HG02798 (cell line): ENCODE results near the gene VWA5B1.

Experiments used
- ATAC-seq: cut with Tn5 transposase; IDR thresholded peaks from one replicate; pipeline ENCODE4 v1.9.1; 2021; ENCODE audit warnings: mild to moderate bottlenecking; ENCODE audit not compliant: unreplicated experiment, poor library complexity

The VWA5B1 gene

DNA sequence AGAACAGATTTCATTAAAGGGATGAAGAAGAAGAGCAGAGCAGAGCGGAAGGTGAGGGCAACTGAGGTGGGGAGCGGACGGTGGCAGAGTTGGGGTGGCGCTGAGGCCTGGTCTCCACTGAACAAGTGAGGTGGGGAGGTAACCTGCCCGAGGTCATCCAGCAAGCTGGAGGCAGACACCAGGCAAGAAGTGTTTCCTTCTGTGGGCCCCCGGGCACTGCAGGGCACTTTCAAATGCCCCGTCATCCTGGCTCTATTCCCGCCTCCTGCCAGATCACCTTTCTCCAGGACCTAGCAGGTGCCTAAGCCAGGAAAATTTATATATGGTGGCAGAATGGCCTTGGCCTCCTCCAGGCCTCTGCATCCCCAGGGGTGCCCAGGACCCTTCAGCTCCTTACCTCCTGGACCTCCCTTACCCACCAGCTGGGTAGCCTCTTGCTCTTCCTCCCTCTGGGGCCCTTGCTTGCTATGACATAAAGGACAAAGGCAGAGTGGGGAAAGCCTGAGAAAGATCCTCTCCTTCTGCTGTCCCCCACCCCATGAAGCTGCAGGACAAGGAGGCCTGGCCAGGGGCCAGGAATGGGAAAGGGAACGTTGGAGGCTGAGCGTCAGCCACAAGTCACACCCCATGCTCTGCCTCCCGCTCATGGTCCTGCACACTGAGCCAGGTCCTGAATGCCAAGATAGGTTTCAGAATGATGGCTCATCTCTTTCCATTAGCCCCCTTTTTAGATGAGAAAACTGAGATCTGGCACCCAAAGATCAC lies 29.0 kb downstream of the VWA5B1 start:
- ATAC-seq = no peak

DNA sequence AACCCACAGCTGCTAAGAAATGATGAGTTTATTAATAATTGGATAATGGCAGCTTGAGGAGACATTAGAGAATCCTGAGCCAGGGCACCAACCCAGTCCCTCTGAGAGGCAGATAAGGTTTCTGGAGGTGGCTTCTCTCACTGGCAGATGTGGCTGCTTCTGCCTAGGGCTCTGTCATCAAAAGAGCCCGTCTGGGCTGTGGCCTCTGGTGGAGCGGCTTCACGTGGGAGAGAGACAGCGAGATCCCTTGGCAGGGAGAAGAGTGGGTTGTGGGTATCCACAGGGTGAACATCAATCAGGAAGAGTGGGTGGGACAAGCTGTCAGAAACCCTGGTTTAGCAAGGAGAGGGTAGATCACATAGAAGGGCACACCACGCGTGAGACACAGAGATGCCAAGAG lies 30.0 kb downstream of the VWA5B1 start:
- no peak for ATAC-seq

DNA sequence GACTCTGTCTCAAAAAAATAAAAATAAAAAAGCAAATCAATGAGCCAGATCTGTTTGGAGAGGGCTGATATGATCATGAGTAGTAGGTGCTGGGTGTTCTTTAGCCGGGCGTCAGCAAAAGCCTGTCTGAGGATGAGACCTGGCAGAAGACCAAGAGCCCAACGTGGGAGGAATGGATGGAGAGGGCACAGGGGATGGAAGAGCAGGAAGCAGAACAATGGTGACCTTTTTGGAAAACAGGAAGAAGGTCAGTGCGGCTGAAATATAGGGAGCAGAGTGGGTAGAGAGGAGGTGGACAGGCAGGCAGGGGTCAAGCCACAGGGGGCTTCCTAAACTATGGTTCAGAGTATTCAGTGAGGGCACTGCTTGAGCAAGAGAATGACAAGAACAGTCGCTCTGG lies 30.9 kb downstream of the VWA5B1 start:
- ATAC-seq = no peak

DNA sequence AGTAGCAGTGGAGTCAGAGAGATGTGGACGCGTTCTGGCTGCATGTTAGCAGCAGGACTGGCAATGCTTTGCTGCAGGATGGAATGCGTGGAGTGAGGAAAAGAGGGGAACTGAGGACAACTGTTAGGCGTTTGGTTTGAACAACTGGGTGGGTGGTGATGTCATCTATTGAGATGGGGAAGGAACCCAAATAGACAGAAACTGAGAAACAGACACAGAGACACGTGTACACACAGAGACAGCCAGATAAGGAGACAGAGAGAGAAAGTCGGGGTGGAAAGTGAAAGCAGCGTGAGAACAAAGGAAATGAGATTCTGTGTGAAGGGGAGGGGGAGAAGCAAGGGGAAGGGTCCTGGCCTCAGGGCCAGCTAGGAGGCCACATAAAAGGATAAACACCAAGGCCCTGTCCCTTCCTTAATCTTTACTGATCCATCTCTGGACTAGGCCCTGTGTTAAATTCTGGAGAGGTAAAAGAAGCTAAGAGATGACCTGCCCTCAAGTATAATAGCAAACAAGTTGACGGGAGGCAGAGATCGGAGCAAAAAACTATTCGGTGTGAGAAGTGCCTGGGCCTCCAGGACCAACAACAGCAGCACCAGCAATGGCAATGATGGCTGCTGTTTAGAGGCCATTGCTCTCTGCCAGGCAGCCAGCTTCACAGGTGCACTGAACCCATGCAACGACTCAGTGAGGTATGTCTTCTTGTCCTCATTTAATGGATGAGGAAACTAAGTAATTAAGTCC lies 31.6 kb downstream of the VWA5B1 start:
- no peak for ATAC-seq

DNA sequence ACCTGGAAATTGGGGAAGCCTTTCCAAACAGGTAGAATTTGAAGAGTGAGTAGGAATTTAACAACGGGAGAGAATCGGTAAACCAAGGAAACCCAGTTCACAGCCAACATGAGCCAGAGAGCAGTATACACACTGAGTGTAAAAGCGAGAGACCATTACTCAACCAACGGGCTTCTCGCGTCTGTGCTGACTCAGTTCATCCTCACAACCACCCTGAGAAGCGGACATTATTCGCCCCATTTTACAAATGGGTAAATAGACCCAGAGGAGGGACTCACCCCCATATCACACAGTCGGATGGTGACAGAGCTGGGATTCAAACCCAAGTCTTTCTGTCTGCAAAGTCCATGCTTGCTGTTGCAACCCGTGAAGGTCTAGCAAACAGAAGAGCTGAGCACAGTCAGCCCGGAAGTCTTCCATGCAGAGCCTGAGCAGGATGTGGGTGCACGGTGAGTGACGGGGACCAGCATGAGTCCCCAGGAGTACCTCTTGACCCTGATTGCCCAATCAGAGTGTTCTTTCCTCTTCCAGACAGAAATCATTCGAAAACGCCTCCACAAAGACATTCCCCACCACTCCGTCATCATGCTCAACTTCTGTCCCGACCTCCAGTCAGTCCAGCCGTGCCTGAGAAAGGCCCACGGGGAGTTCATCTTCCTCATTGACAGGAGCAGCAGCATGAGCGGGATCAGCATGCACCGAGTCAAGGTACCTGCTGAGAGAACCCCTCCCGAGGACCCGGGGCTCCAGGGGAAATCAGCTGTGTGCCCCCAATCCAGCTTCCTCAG lies 32.3 kb downstream of the VWA5B1 start:
- ATAC-seq = no peak

DNA sequence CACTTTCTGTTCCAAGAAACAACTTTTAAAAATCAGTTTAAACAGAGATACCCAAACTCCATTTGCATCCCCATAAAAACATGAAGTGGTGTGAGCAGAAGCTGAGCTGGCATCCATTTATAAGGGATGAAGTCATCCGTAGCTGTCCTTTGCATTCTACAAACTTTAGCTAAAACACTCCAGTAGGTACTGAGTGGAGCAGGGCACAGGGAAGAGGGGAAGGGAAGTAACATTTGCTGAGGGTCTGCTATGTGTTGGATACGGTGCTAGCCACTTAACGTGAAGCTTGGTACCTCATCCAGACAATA lies 32.9 kb downstream of the VWA5B1 start:
- no peak for ATAC-seq

DNA sequence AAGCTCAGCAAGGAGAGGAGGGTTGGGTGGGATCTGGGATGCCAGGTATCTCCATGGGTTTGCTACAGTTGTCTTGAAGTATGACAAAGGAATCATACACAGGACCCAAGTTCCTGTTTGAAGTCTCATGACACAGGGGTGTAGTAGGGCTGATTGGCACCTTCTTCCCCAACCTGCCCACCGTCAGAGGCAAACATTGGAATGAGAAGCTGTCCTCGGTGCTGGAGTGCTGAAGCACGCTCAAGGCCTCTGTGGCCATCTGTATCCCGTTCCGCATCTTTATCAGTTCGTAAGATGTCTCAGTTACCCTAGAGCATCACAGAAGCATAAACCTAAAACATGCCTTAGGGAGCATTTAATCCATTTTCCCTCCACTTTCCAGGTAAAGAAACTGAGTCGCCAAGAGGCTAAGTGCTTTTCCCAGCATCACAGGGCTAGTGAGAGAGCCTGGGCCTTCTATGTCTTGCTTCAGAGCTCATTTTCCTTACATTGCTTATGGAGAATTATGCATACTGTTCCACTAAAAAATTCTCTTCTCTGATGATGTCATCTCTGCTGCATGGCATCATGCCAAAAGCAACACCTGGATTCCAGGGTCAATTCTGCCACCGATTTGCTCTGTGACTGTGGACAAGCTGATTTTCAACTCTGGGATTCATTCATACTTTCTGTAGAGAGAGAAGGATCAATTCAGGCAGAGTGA lies 34.2 kb downstream of the VWA5B1 start:
- ATAC-seq = no peak

DNA sequence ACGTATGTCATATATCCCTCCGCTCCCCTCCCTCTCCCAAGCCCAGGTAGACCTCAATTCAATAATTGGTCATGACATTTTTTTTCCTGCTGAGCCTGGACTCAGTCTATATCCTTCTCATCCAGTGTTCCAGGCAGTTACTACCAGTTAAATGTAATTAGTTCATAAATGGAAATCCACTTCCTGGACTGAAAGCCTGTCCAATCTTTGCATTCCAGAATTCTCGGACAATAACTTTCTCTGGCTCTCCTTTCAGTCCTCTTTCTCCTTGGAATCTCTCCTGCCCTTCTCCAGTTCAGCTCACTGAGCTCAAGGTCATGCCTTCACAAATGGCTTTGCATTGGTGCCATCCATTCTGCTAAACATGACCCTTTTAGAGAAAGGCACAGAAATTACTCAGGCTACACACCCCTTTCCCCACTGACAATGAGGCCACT lies 34.8 kb downstream of the VWA5B1 start:
- no peak for ATAC-seq

DNA sequence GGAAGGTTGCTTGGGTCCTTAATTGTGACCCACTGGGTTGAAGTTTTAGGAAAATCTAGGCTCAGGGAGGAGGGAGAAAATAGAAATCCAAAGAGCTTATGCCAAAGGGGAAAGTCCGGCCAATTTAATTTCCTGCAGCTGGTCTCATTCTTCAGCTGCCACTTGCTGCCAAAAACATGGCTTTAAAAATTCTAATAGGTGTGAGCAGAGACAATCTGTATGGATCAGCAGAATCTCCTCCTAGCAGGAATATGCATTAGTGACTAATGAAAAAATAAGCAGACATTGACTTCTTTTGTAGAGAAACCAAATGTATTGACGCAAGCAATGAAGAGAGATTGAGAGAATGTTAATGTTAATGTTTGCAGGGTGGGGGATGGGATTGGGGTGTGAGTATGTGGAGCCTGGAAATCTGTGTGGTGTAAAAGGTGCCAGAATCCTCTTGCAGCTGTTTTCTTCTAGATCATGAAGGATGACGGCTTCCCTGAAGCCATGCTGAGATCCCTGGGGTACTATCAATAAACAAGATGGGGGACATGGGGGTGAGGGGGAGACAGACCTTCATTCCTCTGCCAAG lies 35.3 kb downstream of the VWA5B1 start:
- no peak for ATAC-seq

DNA sequence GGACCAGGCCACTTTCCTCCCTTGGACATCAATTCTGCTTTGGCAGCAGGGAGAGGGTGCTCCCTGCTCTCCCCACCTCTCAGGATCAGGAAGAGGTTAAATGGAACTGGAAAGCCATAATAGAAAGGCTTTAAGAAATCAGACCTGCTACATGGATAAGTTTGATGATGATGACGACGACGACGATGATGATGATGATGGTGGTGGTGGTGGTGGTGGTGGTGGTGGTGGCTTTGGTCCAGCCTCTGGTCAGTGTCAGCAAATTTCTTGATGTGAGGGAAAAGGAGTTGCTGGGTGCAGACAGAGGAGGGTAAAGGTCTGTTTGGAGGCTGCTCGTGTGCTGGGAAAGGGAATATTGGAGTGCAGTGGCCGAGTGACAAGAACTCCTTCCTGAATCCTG lies 36.8 kb downstream of the VWA5B1 start:
- ATAC-seq = no peak

DNA sequence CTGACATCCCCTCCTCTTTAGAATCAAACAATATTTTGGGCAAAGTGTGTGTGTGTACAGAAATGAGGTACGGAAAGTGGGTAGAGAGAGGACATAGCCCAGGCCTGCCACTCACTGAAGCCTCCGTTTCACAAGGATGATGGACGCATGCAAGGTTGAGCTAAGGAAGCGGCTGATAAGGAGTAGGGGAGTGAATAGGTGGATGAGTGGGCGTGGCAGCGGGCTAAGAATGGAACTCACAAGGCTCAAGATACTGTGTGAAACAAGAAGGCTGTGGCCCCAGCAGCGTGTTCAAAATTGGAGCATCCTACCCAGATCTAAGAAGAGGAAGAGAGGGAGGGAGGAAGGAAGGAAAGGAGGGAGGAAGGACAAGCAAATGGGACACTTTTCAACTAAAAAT lies 37.5 kb downstream of the VWA5B1 start:
- ATAC-seq = no peak

DNA sequence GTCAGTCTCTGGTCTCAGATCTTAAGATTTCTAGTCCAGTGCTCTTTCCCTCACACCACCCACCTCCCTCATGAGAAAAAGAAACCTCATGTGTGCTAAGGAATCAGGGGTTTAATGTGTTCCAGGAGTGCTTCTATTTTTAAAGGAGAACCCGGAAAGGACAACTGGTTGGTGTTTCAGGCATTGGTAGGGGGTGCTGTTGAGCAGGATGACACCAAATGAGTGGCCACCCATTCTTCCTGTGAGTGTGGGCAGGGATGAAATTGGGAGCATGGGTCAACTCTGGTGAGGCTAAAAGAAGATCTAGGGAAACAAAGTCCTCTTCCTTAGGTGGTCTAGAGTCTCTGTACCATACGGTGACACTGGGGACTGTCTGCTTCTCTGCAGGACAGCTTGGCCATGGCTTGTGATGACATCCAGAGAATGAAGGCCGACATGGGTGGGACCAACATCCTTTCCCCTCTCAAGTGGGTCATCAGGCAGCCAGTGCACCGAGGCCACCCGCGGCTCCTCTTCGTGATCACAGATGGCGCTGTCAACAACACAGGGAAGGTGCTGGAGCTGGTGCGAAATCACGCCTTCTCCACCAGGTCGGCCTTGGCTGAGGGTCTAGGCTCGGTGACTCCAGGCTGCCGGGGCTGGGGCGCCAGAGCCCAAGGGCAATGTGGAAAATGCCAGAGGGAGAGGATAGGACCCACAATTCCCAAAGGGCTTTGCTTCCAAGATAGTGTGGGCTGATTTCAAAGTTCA lies 39.3 kb downstream of the VWA5B1 start:
- no peak for ATAC-seq

DNA sequence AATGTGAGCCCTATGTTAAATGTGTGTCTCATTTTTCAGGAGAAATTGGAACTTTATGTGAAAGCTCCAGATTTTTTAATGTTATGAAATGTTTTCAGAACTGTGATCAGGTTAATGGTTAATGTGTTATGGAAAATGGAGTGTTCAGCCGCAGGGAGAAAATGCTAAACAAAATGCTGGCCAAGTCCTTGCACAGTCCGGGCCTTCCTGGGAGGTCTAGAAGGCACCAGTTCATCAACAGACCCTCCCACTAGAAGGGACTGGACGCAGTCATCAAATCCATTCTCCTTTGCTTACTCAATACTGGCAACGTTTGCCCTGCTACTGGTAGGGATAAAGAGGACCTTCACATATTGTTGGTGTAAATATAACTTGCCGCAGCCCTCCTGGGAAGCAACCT lies 43.4 kb downstream of the VWA5B1 start:
- ATAC-seq = no peak

DNA sequence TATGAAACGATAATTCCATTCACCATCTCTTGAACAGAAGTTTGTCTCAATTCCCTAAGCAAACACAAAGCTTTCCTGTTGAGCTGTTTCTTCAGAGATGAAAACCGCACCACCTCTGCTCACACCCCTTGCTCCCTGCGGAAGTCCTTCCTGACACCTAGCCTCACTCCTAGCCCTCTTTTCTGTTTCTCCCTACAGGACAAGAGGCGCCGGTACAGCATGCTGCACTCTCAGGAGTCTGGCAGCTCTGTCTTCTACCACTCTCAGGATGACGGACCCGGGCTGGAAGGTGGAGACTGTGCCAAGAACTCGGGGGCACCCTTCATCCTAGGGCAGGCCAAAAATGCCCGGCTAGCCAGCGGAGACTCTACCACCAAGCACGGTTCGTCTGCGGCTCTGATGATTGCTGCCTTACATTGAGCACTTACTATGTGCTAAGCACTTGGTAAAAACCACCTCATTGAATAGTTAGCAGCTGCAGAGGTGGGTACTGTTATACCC lies 45.5 kb downstream of the VWA5B1 start:
- no peak for ATAC-seq

DNA sequence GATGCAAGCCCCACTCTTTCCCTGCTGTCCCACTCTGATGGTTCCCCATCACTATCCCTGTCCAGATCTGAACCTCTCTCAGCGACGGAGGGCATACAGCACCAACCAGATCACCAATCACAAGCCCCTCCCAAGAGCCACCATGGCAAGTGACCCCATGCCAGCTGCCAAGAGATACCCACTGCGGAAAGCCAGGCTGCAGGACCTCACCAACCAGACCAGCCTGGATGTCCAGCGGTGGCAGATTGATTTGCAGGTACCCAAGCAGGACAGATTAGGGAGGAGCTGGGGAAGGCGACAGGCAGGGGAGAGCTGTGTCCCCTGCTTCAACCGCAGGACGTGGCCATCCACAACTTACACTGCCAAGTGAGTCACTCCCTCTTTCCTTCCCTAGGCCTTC lies 46.9 kb downstream of the VWA5B1 start:
- no peak for ATAC-seq

DNA sequence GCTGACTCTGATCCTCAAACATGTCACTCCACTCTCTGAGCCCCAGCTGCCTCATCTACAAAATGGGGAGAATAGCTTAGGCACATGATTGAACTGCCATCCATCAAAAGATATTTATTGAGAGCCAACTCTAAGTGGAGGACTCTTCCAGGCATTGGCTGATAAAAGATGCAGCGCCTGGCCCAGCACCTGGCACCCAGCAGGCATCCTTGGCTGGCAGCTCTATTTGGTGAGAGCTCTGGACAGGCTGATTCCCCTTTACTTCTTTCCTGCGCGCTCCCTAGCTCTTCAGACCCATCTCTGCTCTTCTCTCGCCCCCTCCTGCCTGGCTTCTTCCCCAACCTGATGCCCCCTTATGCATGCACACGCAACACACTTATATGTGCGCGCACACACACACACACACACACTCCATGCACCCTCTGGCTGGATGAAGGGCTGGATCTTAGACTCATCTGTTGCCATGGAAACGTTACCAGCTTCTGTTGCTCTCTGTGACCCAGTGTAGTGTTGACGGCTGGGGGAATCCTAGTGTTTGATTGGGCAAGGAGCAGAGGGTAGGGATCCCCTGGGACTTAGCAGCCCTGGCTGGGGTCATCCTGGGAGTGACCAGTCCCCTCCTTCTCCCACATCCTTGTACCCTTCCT lies 49.3 kb downstream of the VWA5B1 start:
- no peak for ATAC-seq

DNA sequence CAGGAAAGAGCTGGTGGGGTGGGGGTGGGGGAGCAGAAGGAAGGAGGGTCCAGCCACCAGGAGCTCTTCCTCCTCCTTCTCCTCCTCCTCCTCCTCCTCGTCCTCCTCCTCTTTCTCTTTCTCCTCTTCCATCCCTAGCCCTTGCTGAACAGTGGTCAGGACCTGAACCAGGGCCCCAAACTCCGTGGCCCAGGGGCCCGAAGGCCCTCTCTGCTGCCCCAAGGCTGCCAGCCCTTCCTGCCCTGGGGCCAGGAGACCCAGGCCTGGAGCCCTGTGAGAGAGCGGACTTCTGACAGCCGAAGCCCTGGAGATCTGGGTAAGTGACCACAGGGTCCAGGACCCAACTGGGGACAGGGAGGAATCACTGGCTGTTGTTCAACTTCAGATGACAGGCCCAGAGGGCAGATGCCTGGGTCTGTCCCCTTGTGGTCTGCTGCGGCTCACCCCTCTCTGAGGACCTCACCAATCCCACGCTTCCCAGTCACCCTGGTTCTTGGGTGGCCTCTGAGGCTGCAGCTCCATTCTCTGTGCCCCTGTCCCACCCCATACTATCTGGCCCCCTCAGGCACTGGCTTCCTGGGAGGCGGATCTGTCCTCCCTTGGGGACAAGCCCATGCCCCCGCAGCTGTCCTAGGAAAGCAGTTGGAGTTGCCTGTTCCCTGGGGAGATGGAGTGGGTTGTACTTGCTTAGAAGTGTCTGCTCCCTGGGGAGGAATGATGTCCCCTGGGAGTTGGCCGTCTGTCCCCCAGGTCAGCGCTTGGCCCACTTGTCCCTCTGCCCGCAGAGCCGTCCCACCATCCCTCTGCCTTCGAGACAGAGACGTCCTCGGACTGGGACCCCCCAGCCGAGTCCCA lies 51.8 kb downstream of the VWA5B1 start:
- ATAC-seq = no peak
